Ovary (tissue), 9 donors: Measurements from ENCODE around the gene SHPK. TPM values are rescaled to one million over a fixed set of nuclear protein-coding genes. Genes with fewer than 3 reads are reported as not detected.

ENCODE experiments used
- DNase-seq, 5 donors: peaks; one replicate each; pipeline ENCODE4 v3.0.0-alpha.2; 2019 to 2020
- H3K27ac ChIP-seq, 2 donors: fragments of 200-600 bp; one replicate each; pipeline versions ENCODE4 v1.5.1 to v1.8.0; 2019 to 2022
- H3K27me3 ChIP-seq: fragments of 200-600 bp; one replicate; pipeline ENCODE4 v1.8.0; 2022
- H3K36me3 ChIP-seq: fragments of 200-600 bp; sonication (generic); one replicate; pipeline ENCODE4 v1.5.1; 2019
- H3K4me1 ChIP-seq: one replicate; pipeline ENCODE4 v1.8.1; 2013; ENCODE audit warnings: mild to moderate bottlenecking, moderate library complexity; ENCODE audit not compliant: insufficient read depth
- H3K4me3 ChIP-seq: fragments of 200-600 bp; sonication (generic); one replicate; pipeline ENCODE4 v1.5.1; 2017
- H3K9me3 ChIP-seq, 2 donors: fragments of 200-600 bp in 1 of 2; sonication (generic) in 1 of 2; one replicate each; pipeline versions ENCODE4 v1.5.1 to v1.8.1; 2013 to 2019; ENCODE audit warnings: mild to moderate bottlenecking in 1 of 2, moderate library complexity in 1 of 2
- CTCF ChIP-seq, 3 donors: fragments of 450-650 bp in 2 of 3; fragments of 200-600 bp in 1 of 3; IDR thresholded peaks; one replicate each; pipeline versions ENCODE4 v1.5.1 to v1.8.0; 2016 to 2022; ENCODE audit warnings: antibody characterized with exemption in 3 of 3, mild to moderate bottlenecking in 1 of 3
- EP300 ChIP-seq: sonication (generic); formaldehyde crosslinking; IDR thresholded peaks from one replicate; pipeline ENCODE4 v1.6.1; 2017; ENCODE audit warnings: antibody characterized with exemption
- POLR2A ChIP-seq: fragments of 450-650 bp; IDR thresholded peaks from one replicate; pipeline ENCODE4 v1.6.1; 2017; ENCODE audit warnings: antibody characterized with exemption, mild to moderate bottlenecking, moderate library complexity
- WGBS, 3 donors: extraction: QIAGEN DNeasy Blood & Tissue Kit in 1 of 3; methylation state at CpG; one replicate each; pipeline versions ENCODE4 v1.1.5 to v1.1.7; 2013 to 2017; 5-methylcytosine and 5-hydroxymethylcytosine counted together
- intact Hi-C, 4 donors: fragments of 100-400 bp; cut with DNase I; formaldehyde crosslinking; loops; one replicate each; pipeline versions ENCODE4 v1.11.0 to v1.15.1; 2022 to 2023
- polyA plus RNA-seq, 2 donors: library from polyadenylated mRNA; stranded (reverse); fragments of 200-250 nt in 1 of 2; fragments of 350-450 nt in 1 of 2; fragmentation: Illumina TruSeq in 1 of 2; extraction: RNeasy Lipid Tissue Mini Kit (QIAGEN cat#74804) in 1 of 2; gene quantifications; one replicate each; pipeline ENCODE4 v1.2.3, GENCODE V29; 2013 to 2014
- total RNA-seq, 7 donors: library from RNA; depleted of rRNA in 2 of 7; stranded (reverse); fragments of >200 nt in 2 of 7; fragmentation: NEBNext Ultra II Directional in 3 of 7; extraction: Animal tissue kit (Norgen Biotek cat#: 25700) in 3 of 7; gene quantifications; one replicate each; pipeline versions ENCODE4 v1.1.0 to v1.2.4, GENCODE V29; 2016 to 2023
- donor health status: DM: no; HTN: no; CAD: no; lungs with moderate emphysema.
- donor health status: DM: no; HTN: no; CAD: no.
- donor health status: Bipolar disorder and iron deficiency.
- donor health status: DM: yes; HTN: yes; CAD: no.
- donor health status: DM: no; HTN: no; CAD: no.
- donor health status: DM: yes; HTN: yes; CAD: no.

Gene SHPK
- total and polyA plus RNA-seq, 9 donors, result 6.6 to 16.6 (median 13.0) TPM

- Histone ChIP-seq H3K27me3 (no peaks in the 10 kb centered on the region), H3K27ac (no peak overlapping the region), H3K36me3 (no peaks in the 10 kb centered on the region), H3K9me3 (no peaks in the 10 kb centered on the region), H3K4me1 (no peaks in the 10 kb centered on the region), H3K4me3 (no peak overlapping the region)
- no peak for DNase-seq
- intact Hi-C loops, result no loop called here
- WGBS, 3 donors, result 88 to 90% (median 88%) methylated on average over 13 of the region's 13 CpGs
- TF ChIP-seq CTCF (IDR thresholded peaks at IDR 0.05), result no peak
- no peak for TF ChIP-seq EP300
- no peak for TF ChIP-seq POLR2A
Observed at GRCh38 chr17:3598078-3598477, 38.0 kb downstream of the SHPK start.

- DNase-seq, result no peak
- H3K27ac ChIP-seq, result no peak overlapping the region
- H3K4me1 ChIP-seq, result no peaks in the 10 kb centered on the region
- no peak overlapping the region for H3K4me3 ChIP-seq
- no peaks in the 10 kb centered on the region for H3K36me3 ChIP-seq
- H3K9me3 ChIP-seq, result no peaks in the 10 kb centered on the region
- no peak for TF ChIP-seq EP300
- no peak for TF ChIP-seq POLR2A
- no peak for TF ChIP-seq CTCF (IDR thresholded peaks at IDR 0.05)
- intact Hi-C loops, result no loop called here
- WGBS, 3 donors, result 84 to 88% (median 87%) methylated on average over 27 of the region's 27 CpGs
- H3K27me3 ChIP-seq, result no peaks in the 10 kb centered on the region
Observed at GRCh38 chr17:3596804-3597464, 39.1 kb downstream of the SHPK start.

GRCh38 chr17:3594976-3595375 lies 41.1 kb downstream of the SHPK start:
- no peak for TF ChIP-seq EP300
- intact Hi-C loops, result no loop called here
- WGBS, 3 donors, result 80 to 88% (median 85%) methylated on average over 15 of the region's 15 CpGs
- no peaks in the 10 kb centered on the region for H3K36me3 ChIP-seq
- H3K4me3 ChIP-seq, result no peak overlapping the region
- no peaks in the 10 kb centered on the region for H3K27me3 ChIP-seq
- no peak overlapping the region for H3K27ac ChIP-seq
- H3K4me1 ChIP-seq, result no peaks in the 10 kb centered on the region
- no peak for DNase-seq
- H3K9me3 ChIP-seq, result no peaks in the 10 kb centered on the region

- H3K27me3 ChIP-seq, result no peaks in the 10 kb centered on the region
- intact Hi-C loops, result no loop called here
- no peak overlapping the region for H3K27ac ChIP-seq
- no peak for TF ChIP-seq POLR2A
- TF ChIP-seq CTCF (IDR thresholded peaks at IDR 0.05), result no peak
- TF ChIP-seq EP300, result no peak
- no peak overlapping the region for H3K4me3 ChIP-seq
- no peaks in the 10 kb centered on the region for H3K9me3 ChIP-seq
- no peaks in the 10 kb centered on the region for H3K36me3 ChIP-seq
- no peaks in the 10 kb centered on the region for H3K4me1 ChIP-seq
- 63 to 70% (median 64%) methylated on average over 11 of the region's 11 CpGs for WGBS, 3 donors
- DNase-seq, result peak in 2 of 5 donors; percentile 31 to 58
Observed at GRCh38 chr17:3594051-3594800, 41.8 kb downstream of the SHPK start.

- Histone ChIP-seq H3K27me3 (no peaks in the 10 kb centered on the region), H3K9me3 (no peaks in the 10 kb centered on the region), H3K4me3 (no peak overlapping the region), H3K27ac (no peak overlapping the region), H3K36me3 (no peaks in the 10 kb centered on the region), H3K4me1 (no peaks in the 10 kb centered on the region)
- no peak for DNase-seq
- 95 to 97% (median 96%) methylated on average over 5 of the region's 5 CpGs for WGBS, 3 donors
- TF ChIP-seq EP300 (no peak), CTCF (IDR thresholded peaks at IDR 0.05) (no peak), POLR2A (no peak)
- intact Hi-C loops, result no loop called here
Observed at GRCh38 chr17:3593384-3593783, 42.7 kb downstream of the SHPK start.
